ENCODE measurements around the gene SLC38A8.
A peak's percentile ranks its signal among the peaks of the same experiment; 100 is the strongest.

SLC38A8 gene

GRCh38 chr16:83968306-83968851, 74.2 kb downstream of the SLC38A8 start:
- H3K4me3 ChIP-seq (ENCODE audit: control insufficient read depth, low read depth, low read length): peak overlapping the region; percentile 36
- DNase-seq (ENCODE audit: low read depth): no peak
- no peak for TF ChIP-seq CTCF (IDR thresholded peaks at IDR 0.05; ENCODE audit: control insufficient read depth, insufficient read depth, low read depth, low read length, missing control alignments)

GRCh38 chr16:83967838-83968305, 74.7 kb downstream of the SLC38A8 start, which contains the start of gene NECAB2:
Gene NECAB2 (plus strand): TSS chr16:83968244. CDS start chr16:83968649, 405 bp downstream.
- peak; percentile 55 for TF ChIP-seq CTCF (IDR thresholded peaks at IDR 0.05; ENCODE audit: control insufficient read depth, insufficient read depth, low read depth, low read length, missing control alignments)
- no peak for DNase-seq (ENCODE audit: low read depth)
- peak within 1 kb of the TSS; percentile 36 for H3K4me3 ChIP-seq (ENCODE audit: control insufficient read depth, low read depth, low read length)

GRCh38 chr16:83967091-83967490, 75.5 kb downstream of the SLC38A8 start:
- H3K4me3 ChIP-seq (ENCODE audit: control insufficient read depth, low read depth, low read length): no peak overlapping the region
- no peak for TF ChIP-seq CTCF (IDR thresholded peaks at IDR 0.05; ENCODE audit: control insufficient read depth, insufficient read depth, low read depth, low read length, missing control alignments)
- DNase-seq (ENCODE audit: low read depth): no peak

GRCh38 chr16:83966153-83966696, 76.4 kb downstream of the SLC38A8 start:
- no peak for TF ChIP-seq CTCF (IDR thresholded peaks at IDR 0.05; ENCODE audit: control insufficient read depth, insufficient read depth, low read depth, low read length, missing control alignments)
- no peak overlapping the region for H3K4me3 ChIP-seq (ENCODE audit: control insufficient read depth, low read depth, low read length)
- no peak for DNase-seq (ENCODE audit: low read depth)

- H3K4me3 ChIP-seq (ENCODE audit: control insufficient read depth, low read depth, low read length): no peak overlapping the region
- DNase-seq (ENCODE audit: low read depth): no peak
- no peak for TF ChIP-seq CTCF (IDR thresholded peaks at IDR 0.05; ENCODE audit: control insufficient read depth, insufficient read depth, low read depth, low read length, missing control alignments)
These were observed 77.0 kb downstream of the SLC38A8 start for GRCh38 chr16:83965444-83966152.

- H3K4me3 ChIP-seq (ENCODE audit: control insufficient read depth, low read depth, low read length): no peak overlapping the region
- no peak for TF ChIP-seq CTCF (IDR thresholded peaks at IDR 0.05; ENCODE audit: control insufficient read depth, insufficient read depth, low read depth, low read length, missing control alignments)
- no peak for DNase-seq (ENCODE audit: low read depth)
These were observed 77.7 kb downstream of the SLC38A8 start for GRCh38 chr16:83964684-83965443.
